Keratinocyte (primary cell): ENCODE measurements around the gene CCDC167.

Source experiments
- EZH2 ChIP-seq: IDR thresholded peaks from one replicate; pipeline ENCODE4 v1.6.1; 2012; ENCODE audit warnings: inconsistent platforms, mild to moderate bottlenecking, low read length, moderate library complexity
- TF ChIP-seq, protein P1 (sequence below), 3 experiments: IDR thresholded peaks in 1 of 3; conservative IDR thresholded peaks in 1 of 3; optimal IDR thresholded peaks in 1 of 3; 2 replicates in 2 of 3; 3 replicates in 1 of 3; pipeline versions ENCODE3 to v1.5.1; 2011; ENCODE audit warnings: low read length in 3 of 3, mild to moderate bottlenecking in 3 of 3, moderate library complexity in 2 of 3, control low read depth in 1 of 3, inconsistent platforms in 1 of 3; ENCODE audit not compliant: insufficient read depth in 2 of 3; ENCODE audit errors: extremely low read depth in 1 of 3

DNA sequence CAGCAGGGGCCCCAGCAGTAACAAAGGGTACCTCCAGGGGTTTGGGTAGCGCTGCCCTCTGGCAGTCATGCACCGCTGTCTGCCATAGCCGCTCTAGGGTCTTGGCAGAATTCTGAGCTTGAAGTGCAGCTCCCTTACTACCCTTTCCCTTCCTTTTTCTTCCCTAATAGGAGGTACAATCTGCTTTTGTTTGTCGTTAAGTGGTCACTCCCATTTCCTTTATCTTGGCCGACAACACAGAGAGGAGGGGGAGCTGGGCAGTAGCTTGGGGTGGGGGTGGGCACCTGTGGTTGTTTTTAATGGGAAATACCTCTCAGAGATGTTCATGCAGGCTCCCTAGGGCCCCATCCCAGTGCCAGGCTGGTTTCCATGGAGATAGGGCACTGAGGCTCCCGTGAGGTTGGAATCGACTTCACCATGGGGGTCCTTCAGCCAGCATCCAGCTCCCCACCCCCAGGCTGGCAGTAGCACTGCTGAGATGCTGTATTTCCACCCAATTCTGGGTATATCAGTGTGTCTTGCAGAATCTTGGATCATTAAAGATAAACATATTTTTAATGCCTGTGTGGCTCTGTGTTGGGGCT, 18.6 kb downstream of the CCDC167 start:
- TF ChIP-seq, protein P1, sequence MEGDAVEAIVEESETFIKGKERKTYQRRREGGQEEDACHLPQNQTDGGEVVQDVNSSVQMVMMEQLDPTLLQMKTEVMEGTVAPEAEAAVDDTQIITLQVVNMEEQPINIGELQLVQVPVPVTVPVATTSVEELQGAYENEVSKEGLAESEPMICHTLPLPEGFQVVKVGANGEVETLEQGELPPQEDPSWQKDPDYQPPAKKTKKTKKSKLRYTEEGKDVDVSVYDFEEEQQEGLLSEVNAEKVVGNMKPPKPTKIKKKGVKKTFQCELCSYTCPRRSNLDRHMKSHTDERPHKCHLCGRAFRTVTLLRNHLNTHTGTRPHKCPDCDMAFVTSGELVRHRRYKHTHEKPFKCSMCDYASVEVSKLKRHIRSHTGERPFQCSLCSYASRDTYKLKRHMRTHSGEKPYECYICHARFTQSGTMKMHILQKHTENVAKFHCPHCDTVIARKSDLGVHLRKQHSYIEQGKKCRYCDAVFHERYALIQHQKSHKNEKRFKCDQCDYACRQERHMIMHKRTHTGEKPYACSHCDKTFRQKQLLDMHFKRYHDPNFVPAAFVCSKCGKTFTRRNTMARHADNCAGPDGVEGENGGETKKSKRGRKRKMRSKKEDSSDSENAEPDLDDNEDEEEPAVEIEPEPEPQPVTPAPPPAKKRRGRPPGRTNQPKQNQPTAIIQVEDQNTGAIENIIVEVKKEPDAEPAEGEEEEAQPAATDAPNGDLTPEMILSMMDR (optimal IDR thresholded peaks at IDR 0.05 in 1 of 3, IDR thresholded peaks at IDR 0.05 in 1 of 3, conservative IDR thresholded peaks at IDR 0.05 in 1 of 3; ENCODE audit: extremely low read depth in 1 of 3, insufficient read depth in 2 of 3, low read length in 3 of 3), result no peak
- TF ChIP-seq EZH2, result no peak
